KG1 (cell line): Measurements from ENCODE around the gene POU6F2.

Experiments used
- DNase-seq: peaks from one replicate; lab custom pipeline; 2025; lab: John Stamatoyannopoulos, UW

Gene POU6F2

GRCh38 chr7:39128287-39128843, 150.7 kb downstream of the POU6F2 start:
- DNase-seq, result no peak

- DNase-seq, result no peak
These were observed 152.6 kb downstream of the POU6F2 start for GRCh38 chr7:39130274-39130673.

GRCh38 chr7:39130857-39131526, 153.3 kb downstream of the POU6F2 start:
- no peak for DNase-seq

GRCh38 chr7:39132306-39132705, 154.6 kb downstream of the POU6F2 start:
- DNase-seq, result no peak

- no peak for DNase-seq
These were observed 155.4 kb downstream of the POU6F2 start for GRCh38 chr7:39133088-39133487.

- no peak for DNase-seq
These were observed 159.8 kb downstream of the POU6F2 start for GRCh38 chr7:39137480-39137879.

GRCh38 chr7:39142750-39143149, 165.0 kb downstream of the POU6F2 start:
- DNase-seq, result no peak

- no peak for DNase-seq
These were observed 166.7 kb downstream of the POU6F2 start for GRCh38 chr7:39144420-39144819.

- no peak for DNase-seq
These were observed 167.6 kb downstream of the POU6F2 start for GRCh38 chr7:39145283-39145682.

GRCh38 chr7:39145935-39146334, 168.2 kb downstream of the POU6F2 start:
- DNase-seq, result no peak

- no peak for DNase-seq
These were observed 175.0 kb downstream of the POU6F2 start for GRCh38 chr7:39152701-39153100.

GRCh38 chr7:39153113-39153512, 175.4 kb downstream of the POU6F2 start:
- no peak for DNase-seq

- DNase-seq, result no peak
These were observed 175.9 kb downstream of the POU6F2 start for GRCh38 chr7:39153647-39154046.

GRCh38 chr7:39154815-39155214, 177.1 kb downstream of the POU6F2 start:
- no peak for DNase-seq

GRCh38 chr7:39158367-39158766, 180.7 kb downstream of the POU6F2 start:
- DNase-seq, result no peak

GRCh38 chr7:39161903-39162302, 184.2 kb downstream of the POU6F2 start:
- DNase-seq, result no peak

GRCh38 chr7:39164887-39165286, 187.2 kb downstream of the POU6F2 start:
- DNase-seq, result no peak

GRCh38 chr7:39168403-39169098, 190.8 kb downstream of the POU6F2 start:
- DNase-seq, result no peak

GRCh38 chr7:39172137-39172536, 194.4 kb downstream of the POU6F2 start:
- no peak for DNase-seq

- no peak for DNase-seq
These were observed 203.7 kb downstream of the POU6F2 start for GRCh38 chr7:39181398-39181797.

- DNase-seq, result no peak
These were observed 206.1 kb downstream of the POU6F2 start for GRCh38 chr7:39183796-39184195.

GRCh38 chr7:39184391-39184790, 206.7 kb downstream of the POU6F2 start:
- no peak for DNase-seq

- no peak for DNase-seq
These were observed 208.4 kb downstream of the POU6F2 start for GRCh38 chr7:39186131-39186530.
